IMR-90 (cell line): ENCODE data around the gene GPATCH2L. TPM values are rescaled to one million over a fixed set of nuclear protein-coding genes. Genes with fewer than 3 reads are reported as not detected.

Experiments used
- ATAC-seq: fragments of 200-7000 bp; cut with Tn5 transposase; 2 replicates; pipeline ENCODE4 v1.9.1; 2020; ENCODE audit warnings: low read depth, mild to moderate bottlenecking, moderate library complexity
- BruUV-seq: library from RNA; stranded (reverse); fragments of 400-500 nt; replicated peaks from 2 replicates; lab custom pipeline; 2021; lab: Mats Ljungman, UMichigan
- CTCF ChIA-PET: fragments of 300-600 bp; formaldehyde crosslinking; extraction: SDS; loops from one replicate; lab custom pipeline; 2021; ENCODE audit warnings: antibody characterized with exemption; lab: Yijun Ruan, JAX
- POLR2A ChIA-PET: fragments of 300-600 bp; sonication (Branson Sonifier 250); formaldehyde crosslinking; loops from one replicate; lab custom pipeline; 2022; ENCODE audit warnings: antibody characterized with exemption; ENCODE audit not compliant: unreplicated experiment; lab: Charles Lee
- DNase-seq: peaks from one replicate; pipeline ENCODE4 v3.0.0; 2013
- H2AFZ ChIP-seq: replicated peaks from 2 replicates; pipeline ENCODE3; 2013; ENCODE audit warnings: low read length, mild to moderate bottlenecking; ENCODE audit not compliant: poor library complexity
- H2AK5ac ChIP-seq: 2 replicates; pipeline ENCODE4 v1.6.1; 2013; ENCODE audit warnings: low read depth, low read length, inconsistent platforms
- H2AK9ac ChIP-seq: replicated peaks from 2 replicates; pipeline ENCODE3; 2013; ENCODE audit warnings: mild to moderate bottlenecking, low read depth, low read length, moderate library complexity; ENCODE audit not compliant: poor library complexity
- H2BK120ac ChIP-seq: 2 replicates; pipeline ENCODE4 v1.6.1; 2013; ENCODE audit warnings: low read depth, low read length, inconsistent platforms
- H2BK15ac ChIP-seq: 3 replicates; pipeline ENCODE4 v1.6.1; 2013; ENCODE audit warnings: low read depth, low read length, inconsistent platforms
- H2BK20ac ChIP-seq: 2 replicates; pipeline ENCODE4 v1.6.1; 2013; ENCODE audit warnings: low read depth, mild to moderate bottlenecking, inconsistent platforms, low read length, moderate library complexity
- H2BK5ac ChIP-seq: 2 replicates; pipeline ENCODE4 v1.6.1; 2013; ENCODE audit warnings: mild to moderate bottlenecking, low read depth, low read length, inconsistent platforms; ENCODE audit not compliant: poor library complexity, severe bottlenecking
- H3K14ac ChIP-seq: replicated peaks from 2 replicates; pipeline ENCODE4 v1.6.1; 2013; ENCODE audit warnings: low read depth, low read length, inconsistent platforms
- H3K18ac ChIP-seq: 2 replicates; pipeline ENCODE4 v1.6.1; 2013; ENCODE audit warnings: low read depth, low read length, control low read depth
- H3K23ac ChIP-seq: 2 replicates; pipeline ENCODE4 v1.6.1; 2013; ENCODE audit warnings: low read depth, low read length, inconsistent platforms
- H3K27ac ChIP-seq: 2 replicates; pipeline ENCODE4 v1.5.1; 2013; ENCODE audit warnings: mild to moderate bottlenecking, control low read depth, low read length; ENCODE audit not compliant: insufficient read depth
- H3K27me3 ChIP-seq: 2 replicates; pipeline ENCODE4 v1.6.1; 2013; ENCODE audit warnings: low read length; ENCODE audit not compliant: control insufficient read depth, insufficient read depth
- H3K36me3 ChIP-seq: 2 replicates; pipeline ENCODE4 v1.6.1; 2013; ENCODE audit warnings: low read length, mixed read lengths; ENCODE audit not compliant: control insufficient read depth, insufficient read depth
- H3K4ac ChIP-seq: 2 replicates; pipeline ENCODE4 v1.6.1; 2013; ENCODE audit warnings: low read depth, low read length, inconsistent platforms
- H3K4me1 ChIP-seq: 2 replicates; pipeline ENCODE4 v1.6.1; 2013; ENCODE audit warnings: low read length, mixed read lengths; ENCODE audit not compliant: control insufficient read depth, insufficient read depth
- H3K4me2 ChIP-seq: 2 replicates; pipeline ENCODE4 v1.6.1; 2013; ENCODE audit warnings: low read depth, mild to moderate bottlenecking, control low read depth, low read length, moderate library complexity
- H3K4me3 ChIP-seq: 2 replicates; pipeline ENCODE4 v1.5.1; 2013; ENCODE audit warnings: low read depth, mild to moderate bottlenecking, control low read depth, low read length, moderate library complexity; ENCODE audit not compliant: insufficient read depth
- H3K56ac ChIP-seq: 2 replicates; pipeline ENCODE4 v1.6.1; 2013; ENCODE audit warnings: low read length, inconsistent platforms; ENCODE audit not compliant: insufficient read depth; ENCODE audit errors: extremely low read depth
- H3K79me1 ChIP-seq, 2 experiments: 2 replicates each; pipeline ENCODE4 v1.6.1; 2013; ENCODE audit warnings: low read length in 2 of 2, inconsistent platforms in 1 of 2, low read depth in 1 of 2
- H3K9ac ChIP-seq: 2 replicates; pipeline ENCODE4 v1.6.1; 2013; ENCODE audit warnings: low read depth, low read length, control low read depth
- H3K9me1 ChIP-seq: 2 replicates; pipeline ENCODE4 v1.6.1; 2013; ENCODE audit warnings: low read length, inconsistent platforms; ENCODE audit not compliant: insufficient read depth
- H3K9me3 ChIP-seq: 2 replicates; pipeline ENCODE4 v1.6.1; 2013; ENCODE audit warnings: low read length; ENCODE audit not compliant: control insufficient read depth, insufficient read depth
- H4K20me1 ChIP-seq: 2 replicates; pipeline ENCODE4 v1.6.1; 2013; ENCODE audit warnings: low read length, inconsistent platforms; ENCODE audit not compliant: insufficient read depth
- H4K5ac ChIP-seq: 2 replicates; pipeline ENCODE4 v1.6.1; 2013; ENCODE audit warnings: mild to moderate bottlenecking, low read depth, low read length, control low read depth
- H4K8ac ChIP-seq, 2 experiments: 2 replicates each; pipeline ENCODE4 v1.6.1; 2013; ENCODE audit warnings: low read depth in 2 of 2, low read length in 2 of 2, control low read depth in 1 of 2, inconsistent platforms in 1 of 2
- H4K91ac ChIP-seq: 2 replicates; pipeline ENCODE4 v1.6.1; 2013; ENCODE audit warnings: low read depth, low read length, inconsistent platforms; ENCODE audit not compliant: insufficient read depth
- BHLHE40 ChIP-seq: fragments of 150-350 bp; IDR thresholded peaks from 2 replicates; pipeline ENCODE4 v1.6.1; 2016; ENCODE audit warnings: mild to moderate bottlenecking, low read depth, low read length
- CEBPB ChIP-seq: IDR thresholded peaks from 2 replicates; pipeline ENCODE4 v1.6.1; 2012; ENCODE audit warnings: low read depth, low read length, improper control_type of control experiment
- CTCF ChIP-seq: conservative IDR thresholded peaks from 2 replicates; pipeline ENCODE4 v1.5.1; 2012; ENCODE audit warnings: mild to moderate bottlenecking, low read depth, low read length, improper control_type of control experiment
- MAFK ChIP-seq: IDR thresholded peaks from 2 replicates; pipeline ENCODE4 v1.6.1; 2012; ENCODE audit warnings: low read depth, low read length, improper control_type of control experiment
- MXI1 ChIP-seq: IDR thresholded peaks from 2 replicates; pipeline ENCODE4 v1.6.1; 2012; ENCODE audit warnings: low read depth, mild to moderate bottlenecking, low read length, moderate library complexity, borderline replicate concordance
- POLR2A ChIP-seq: IDR thresholded peaks from 2 replicates; pipeline ENCODE4 v1.6.1; 2012; ENCODE audit warnings: mild to moderate bottlenecking, low read depth, low read length
- USF2 ChIP-seq: fragments of 150-350 bp; IDR thresholded peaks from 2 replicates; pipeline ENCODE4 v1.6.1; 2017; ENCODE audit warnings: mild to moderate bottlenecking, antibody characterized with exemption, low read length, low read depth
- WGBS, 2 experiments: methylation state at CpG; one replicate each; pipeline versions ENCODE4 v1.1.5 to v1.1.7; 2013; ENCODE audit warnings: missing lambda C conversion rate in 2 of 2; ENCODE audit not compliant: insufficient read length in 1 of 2; ENCODE audit errors: extremely low coverage in 2 of 2; 5-methylcytosine and 5-hydroxymethylcytosine counted together
- dilution Hi-C: fragments of 300-500 bp; cut with HindIII; formaldehyde crosslinking; loops from one replicate; pipeline ENCODE4 v1.14.3; 2018; ENCODE audit warnings: low sequenced_read_pairs; ENCODE audit not compliant: unreplicated experiment
- in situ Hi-C: fragments of 300-500 bp; cut with MboI; formaldehyde crosslinking; loops from 3 replicates; pipeline ENCODE4 v1.14.3; 2019; ENCODE audit warnings: low sequenced_read_pairs, inconsistent platforms, mixed read lengths
- intact Hi-C: fragments of 100-400 bp; cut with micrococcal nuclease; formaldehyde crosslinking; loops from 2 replicates; pipeline ENCODE4 v1.10.0; 2022
- polyA plus RNA-seq, 3 experiments: library from polyadenylated mRNA; depleted of rRNA; stranded (reverse); fragments of >200 nt; gene quantifications; 2 replicates each; pipeline ENCODE4 v1.2.3, GENCODE V29; 2012; ENCODE audit warnings: low replicate concordance in 1 of 3
- total RNA-seq: library from RNA; depleted of rRNA; stranded (reverse); fragments of >200 nt; gene quantifications from 2 replicates; pipeline ENCODE4 v1.2.3, GENCODE V29; 2012

GPATCH2L gene
- total and polyA plus RNA-seq, 2 of the 4 experiments (the other 2 are of a cell fraction), result 15.6 to 51.4 TPM

- TF ChIP-seq POLR2A (no peak), MXI1 (no peak)
Observed at GRCh38 chr14:76138758-76139723, 12.7 kb upstream of the GPATCH2L start (continued).

DNA sequence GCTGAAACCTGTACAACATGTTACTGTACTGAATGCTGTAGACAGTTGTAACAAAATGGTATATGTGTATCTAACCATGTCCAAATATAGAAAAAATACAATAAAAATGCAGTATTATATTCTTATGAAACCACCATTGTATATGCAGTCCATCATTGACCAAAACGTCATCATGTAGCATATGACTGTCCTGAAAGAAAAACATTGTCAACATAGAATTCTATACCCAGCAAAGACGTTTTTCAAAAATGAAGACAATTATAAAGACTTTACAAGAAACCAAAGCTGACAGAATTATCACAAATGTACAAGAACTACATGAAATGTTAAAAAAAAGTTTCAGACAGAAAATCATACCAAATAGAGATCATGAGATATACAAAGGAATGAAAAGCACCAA is 8.1 kb upstream of the GPATCH2L start:
- DNase-seq, result no peak
- Histone ChIP-seq H2BK20ac (no peak overlapping the region), H3K36me3 (no peaks in the 10 kb centered on the region), H4K8ac (no peak overlapping the region), H2AFZ (no peak overlapping the region), H3K79me1 (no peaks in the 10 kb centered on the region), H2AK5ac (no peak overlapping the region), H3K9me1 (no peaks in the 10 kb centered on the region), H3K23ac (no peak overlapping the region), H2BK15ac (no peak overlapping the region), H4K91ac (no peak overlapping the region), H3K18ac (no peak overlapping the region), H2AK9ac (no peak overlapping the region), H3K56ac (no peak overlapping the region), H3K9me3 (no peaks in the 10 kb centered on the region; the same call in none of the 2 replicates), H4K20me1 (no peaks in the 10 kb centered on the region), H3K4ac (no peak overlapping the region), H3K9ac (no peak overlapping the region), H4K5ac (no peak overlapping the region), H3K4me1 (no peaks in the 10 kb centered on the region), H3K27me3 (peaks cover 16% of the 10 kb centered on the region), H3K4me3 (no peak overlapping the region), H3K4me2 (no peak overlapping the region), H2BK5ac (no peak overlapping the region), H3K14ac (no peak overlapping the region), H3K27ac (no peak overlapping the region), H2BK120ac (no peak overlapping the region)
- no TSS peak for BruUV-seq
- ATAC-seq, result no peak
- in situ Hi-C loops (no loop called here), dilution Hi-C loops (no loop called here), intact Hi-C loops (no loop called here)
- ChIA-PET CTCF (no interaction called here), POLR2A (no interaction called here)
- WGBS, 2 experiments, result no CpG with 5 or more reads among the region's 2 CpGs
- TF ChIP-seq POLR2A, result no peak
- no peak for TF ChIP-seq USF2
- TF ChIP-seq MXI1, result no peak
- no peak for TF ChIP-seq MAFK
- TF ChIP-seq CTCF, result no peak
- TF ChIP-seq BHLHE40, result no peak
- no peak for TF ChIP-seq CEBPB
